Nephron progenitor cell (in vitro differentiated cells): Measurements from ENCODE around the gene NRIP1.

Experiments
- DNase-seq: peaks from one replicate; pipeline ENCODE4 v3.0.0; 2021
- H3K27ac Mint-ChIP-seq: 2 replicates; pipeline ENCODE4 v1.8.0; 2021; ENCODE audit warnings: mild to moderate bottlenecking, moderate library complexity, mixed read lengths
- H3K27me3 Mint-ChIP-seq: 2 replicates; pipeline ENCODE4 v1.8.0; 2021; ENCODE audit warnings: mild to moderate bottlenecking, low read depth, mixed read lengths; ENCODE audit not compliant: poor library complexity
- H3K36me3 Mint-ChIP-seq: 2 replicates; pipeline ENCODE4 v1.8.0; 2021; ENCODE audit warnings: low read depth, mixed read lengths
- H3K4me1 Mint-ChIP-seq: 2 replicates; pipeline ENCODE4 v1.8.0; 2021; ENCODE audit warnings: mixed read lengths
- H3K4me3 Mint-ChIP-seq: 2 replicates; pipeline ENCODE4 v1.8.0; 2021; ENCODE audit warnings: mild to moderate bottlenecking, moderate library complexity, mixed read lengths
- H3K9me3 Mint-ChIP-seq: 2 replicates; pipeline ENCODE4 v1.8.0; 2021; ENCODE audit warnings: mild to moderate bottlenecking, moderate library complexity, mixed read lengths
- CTCF ChIP-seq: fragments of 200-600 bp; sonication (generic); IDR thresholded peaks from 2 replicates; pipeline ENCODE4 v1.5.0; 2021; ENCODE audit warnings: antibody characterized with exemption

NRIP1 gene

GRCh38 chr21:15045017-15045416, 19.8 kb downstream of the NRIP1 start:
- Mint-ChIP-seq H3K27ac (no peak overlapping the region), H3K4me3 (no peak overlapping the region), H3K36me3 (peaks cover 94% of the 10 kb centered on the region), H3K27me3 (no peaks in the 10 kb centered on the region), H3K9me3 (peaks cover 68% of the 10 kb centered on the region), H3K4me1 (peaks cover 4% of the 10 kb centered on the region)
- no peak for TF ChIP-seq CTCF
- no peak for DNase-seq

DNA sequence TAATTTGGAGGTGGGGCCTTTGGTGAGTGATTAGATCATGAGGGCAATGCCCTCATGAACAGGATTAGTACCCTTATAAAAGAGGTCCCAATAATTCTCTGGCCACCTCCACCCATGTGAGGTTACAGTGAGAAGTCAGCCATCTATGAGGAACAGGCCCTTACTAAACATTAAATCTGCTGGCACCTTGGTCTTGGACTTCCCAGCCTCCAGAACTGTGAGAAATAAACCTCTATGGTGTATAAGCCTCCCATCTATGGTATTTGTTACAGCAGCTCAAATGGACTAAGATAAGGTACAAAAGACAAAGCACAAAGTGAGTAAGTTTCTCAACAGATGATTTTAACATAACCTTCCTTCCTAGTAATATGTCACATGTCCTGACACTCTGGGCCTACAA, 22.3 kb downstream of the NRIP1 start:
- Mint-ChIP-seq H3K36me3 (peaks cover 93% of the 10 kb centered on the region), H3K27ac (no peak overlapping the region), H3K4me1 (peaks cover 6% of the 10 kb centered on the region), H3K27me3 (no peaks in the 10 kb centered on the region), H3K4me3 (no peak overlapping the region), H3K9me3 (peaks cover 56% of the 10 kb centered on the region)
- TF ChIP-seq CTCF: no peak
- no peak for DNase-seq

DNA sequence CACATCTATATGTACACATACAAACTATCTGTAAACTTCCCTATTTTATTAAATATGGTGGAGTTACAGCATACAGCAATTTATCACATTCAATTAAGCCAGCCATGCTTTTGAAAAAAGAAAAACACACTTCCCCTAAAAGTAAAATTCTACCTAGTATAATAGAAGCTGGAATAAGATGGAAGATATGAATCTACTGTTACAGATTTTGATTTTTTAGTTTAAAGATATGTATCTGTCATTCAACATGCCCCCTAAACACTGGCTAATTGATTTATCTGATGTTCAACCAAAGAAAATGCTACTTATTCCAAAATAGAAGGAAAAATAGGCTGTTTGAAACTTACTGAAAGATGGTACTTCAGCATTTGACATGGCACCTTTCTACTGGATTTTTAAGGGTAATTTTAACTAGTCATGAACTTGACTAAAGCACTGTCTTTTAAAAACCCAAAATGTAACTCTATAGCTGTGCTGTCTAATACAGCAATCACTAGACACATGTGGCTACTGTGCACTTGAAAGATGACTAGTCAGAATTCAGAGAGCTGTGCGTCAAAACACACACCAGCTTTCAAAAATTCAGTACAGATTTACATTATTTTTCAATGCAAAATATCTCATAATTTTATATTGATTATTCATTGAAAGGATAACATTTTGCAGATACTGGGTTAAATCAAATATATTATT, 25.0 kb downstream of the NRIP1 start:
- no peak overlapping the region for H3K4me3 Mint-ChIP-seq
- no peaks in the 10 kb centered on the region for H3K27me3 Mint-ChIP-seq
- H3K27ac Mint-ChIP-seq: no peak overlapping the region
- peaks cover 79% of the 10 kb centered on the region for H3K36me3 Mint-ChIP-seq
- no peak for TF ChIP-seq CTCF
- DNase-seq: no peak
- H3K4me1 Mint-ChIP-seq: peaks cover 9% of the 10 kb centered on the region
- H3K9me3 Mint-ChIP-seq: peaks cover 29% of the 10 kb centered on the region

DNA sequence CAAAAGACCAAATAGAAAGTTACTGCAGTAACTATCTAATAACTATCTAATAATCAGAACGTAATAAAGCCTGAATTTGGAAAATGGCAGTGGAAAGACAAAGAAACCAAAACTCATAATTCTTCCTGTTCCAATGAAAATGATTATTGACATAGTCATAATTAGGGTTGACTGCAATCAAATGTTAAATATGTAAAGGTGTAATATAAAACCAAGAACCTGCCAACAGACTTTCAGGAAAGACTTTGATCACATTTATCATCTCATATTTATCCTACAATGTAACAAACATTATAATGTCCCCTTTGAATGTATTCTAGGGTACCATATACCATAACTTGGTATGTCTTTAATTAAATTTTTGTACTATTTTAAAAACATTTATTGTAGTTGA, 26.9 kb downstream of the NRIP1 start:
- H3K4me1 Mint-ChIP-seq: peaks cover 14% of the 10 kb centered on the region
- H3K36me3 Mint-ChIP-seq: peaks cover 79% of the 10 kb centered on the region
- no peak for DNase-seq
- TF ChIP-seq CTCF: no peak
- no peaks in the 10 kb centered on the region for H3K27me3 Mint-ChIP-seq
- H3K27ac Mint-ChIP-seq: no peak overlapping the region
- no peak overlapping the region for H3K4me3 Mint-ChIP-seq
- H3K9me3 Mint-ChIP-seq: peaks cover 18% of the 10 kb centered on the region

DNA sequence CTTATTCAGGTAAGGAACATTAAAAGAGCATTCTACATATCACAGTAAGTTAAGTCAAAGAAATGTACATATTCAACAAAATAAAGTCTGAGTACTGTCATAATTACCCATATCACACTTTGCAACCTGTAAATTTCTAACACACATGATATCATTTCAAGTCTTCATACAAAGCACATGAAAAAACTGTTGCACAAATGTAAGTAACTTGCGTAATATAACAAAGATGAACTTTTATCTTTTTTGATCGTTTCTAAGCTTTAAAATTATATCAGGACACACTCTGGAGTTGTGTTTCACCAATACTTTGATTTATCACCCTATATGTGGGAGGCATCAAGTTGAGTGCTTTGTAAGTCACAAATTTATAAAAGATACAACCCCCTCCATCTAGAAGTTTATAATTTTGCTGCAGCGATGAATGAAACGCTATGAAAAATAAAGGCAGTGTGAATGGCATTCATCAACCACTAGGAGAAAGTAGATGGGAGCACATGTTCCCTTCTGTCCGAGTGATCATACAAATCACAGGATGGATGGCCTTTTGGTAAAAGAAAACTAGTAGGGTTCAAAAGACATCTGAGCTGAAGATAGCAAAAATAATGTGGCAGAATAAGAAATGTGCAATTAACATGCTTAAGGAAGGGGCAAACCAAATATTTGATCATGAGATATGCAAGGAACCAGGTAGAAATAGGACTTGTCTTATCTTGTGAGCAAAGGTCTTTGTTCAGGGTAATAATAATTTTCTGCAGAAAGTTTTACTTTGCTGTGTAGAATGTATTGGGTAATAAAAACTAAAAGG, 27.5 kb downstream of the NRIP1 start:
- H3K27ac Mint-ChIP-seq: no peak overlapping the region
- H3K27me3 Mint-ChIP-seq: no peaks in the 10 kb centered on the region
- peaks cover 14% of the 10 kb centered on the region for H3K4me1 Mint-ChIP-seq
- no peak overlapping the region for H3K4me3 Mint-ChIP-seq
- no peak for DNase-seq
- TF ChIP-seq CTCF: no peak
- peaks cover 16% of the 10 kb centered on the region for H3K9me3 Mint-ChIP-seq
- H3K36me3 Mint-ChIP-seq: peaks cover 79% of the 10 kb centered on the region
